HL-60 (cell line): Measurements from ENCODE around the gene CEP170.
A peak's percentile ranks its signal among the peaks of the same experiment; 100 is the strongest.

ENCODE experiments used
- DNase-seq, 2 experiments: peaks; one replicate each; pipeline ENCODE4 v3.0.0-alpha.2; 2010 to 2020; ENCODE audit warnings: low read depth in 1 of 2, low spot score in 1 of 2
- H3K27ac ChIP-seq: fragments of 250-450 bp; sonication (Bioruptor Pico); replicated peaks from 2 replicates; pipeline ENCODE4 v1.5.1; 2020; ENCODE audit warnings: mild to moderate bottlenecking, moderate library complexity
- H3K27me3 ChIP-seq: fragments of 250-450 bp; sonication (Bioruptor Pico); 2 replicates; pipeline ENCODE4 v1.5.1; 2021; ENCODE audit warnings: mild to moderate bottlenecking, moderate library complexity; ENCODE audit not compliant: insufficient read depth, poor library complexity, severe bottlenecking
- H3K4me3 ChIP-seq: replicated peaks from 2 replicates; pipeline ENCODE4 v1.5.1; 2011; ENCODE audit warnings: mild to moderate bottlenecking, control low read depth, low read length; ENCODE audit not compliant: insufficient read depth
- CTCF ChIP-seq: IDR thresholded peaks from one replicate; pipeline ENCODE4 v1.5.1; 2011; ENCODE audit warnings: low read length, control low read depth, inconsistent platforms; ENCODE audit not compliant: insufficient read depth
- GABPA ChIP-seq: IDR thresholded peaks from 2 replicates; pipeline ENCODE4 v1.6.1; 2012; ENCODE audit warnings: low read depth
- POLR2AphosphoS5 ChIP-seq: IDR thresholded peaks from 2 replicates; pipeline ENCODE4 v1.6.1; 2012; ENCODE audit warnings: low read depth
- SPI1 ChIP-seq: IDR thresholded peaks from 2 replicates; pipeline ENCODE4 v1.6.1; 2012; ENCODE audit warnings: low read depth, mild to moderate bottlenecking, borderline replicate concordance
- TF ChIP-seq, protein P1 (sequence below): IDR thresholded peaks from 2 replicates; pipeline ENCODE4 v1.6.1; 2012; ENCODE audit warnings: low read depth; ENCODE audit not compliant: insufficient replicate concordance

CEP170 gene

DNA sequence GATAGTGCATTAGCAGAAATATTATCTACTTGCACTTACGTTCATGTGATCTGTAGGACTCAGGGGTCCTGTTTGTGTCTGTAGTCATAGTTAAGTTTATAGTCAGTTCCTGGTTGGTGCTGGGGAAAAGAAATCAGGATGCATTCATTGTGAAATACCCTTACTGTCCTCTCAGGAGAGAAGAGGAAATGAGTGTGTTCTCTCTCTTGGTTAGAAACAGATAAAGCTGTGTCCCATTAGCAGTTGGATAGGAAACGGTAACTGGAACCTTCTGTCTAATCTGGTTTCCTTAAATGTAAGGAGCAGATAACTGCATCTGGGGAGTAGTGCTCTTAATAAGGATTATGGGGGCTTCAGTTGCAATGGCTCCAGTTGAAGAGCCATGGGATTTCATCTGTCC is 9.6 kb upstream of the CEP170 start:
- H3K4me3 ChIP-seq, result no peak overlapping the region
- peak overlapping the region; percentile 91 for H3K27ac ChIP-seq
- peak; percentile 52 to 68 for DNase-seq
- no peaks in the 10 kb centered on the region for H3K27me3 ChIP-seq
- TF ChIP-seq GABPA, result no peak
- TF ChIP-seq POLR2AphosphoS5, result peak; percentile 24; the same call in 1 of the 2 replicates
- TF ChIP-seq SPI1, result peak; percentile 82; the same call in 1 of the 2 replicates

- DNase-seq, result no peak
- TF ChIP-seq POLR2AphosphoS5, result no peak
- no peak for TF ChIP-seq GABPA
- TF ChIP-seq, protein P1, sequence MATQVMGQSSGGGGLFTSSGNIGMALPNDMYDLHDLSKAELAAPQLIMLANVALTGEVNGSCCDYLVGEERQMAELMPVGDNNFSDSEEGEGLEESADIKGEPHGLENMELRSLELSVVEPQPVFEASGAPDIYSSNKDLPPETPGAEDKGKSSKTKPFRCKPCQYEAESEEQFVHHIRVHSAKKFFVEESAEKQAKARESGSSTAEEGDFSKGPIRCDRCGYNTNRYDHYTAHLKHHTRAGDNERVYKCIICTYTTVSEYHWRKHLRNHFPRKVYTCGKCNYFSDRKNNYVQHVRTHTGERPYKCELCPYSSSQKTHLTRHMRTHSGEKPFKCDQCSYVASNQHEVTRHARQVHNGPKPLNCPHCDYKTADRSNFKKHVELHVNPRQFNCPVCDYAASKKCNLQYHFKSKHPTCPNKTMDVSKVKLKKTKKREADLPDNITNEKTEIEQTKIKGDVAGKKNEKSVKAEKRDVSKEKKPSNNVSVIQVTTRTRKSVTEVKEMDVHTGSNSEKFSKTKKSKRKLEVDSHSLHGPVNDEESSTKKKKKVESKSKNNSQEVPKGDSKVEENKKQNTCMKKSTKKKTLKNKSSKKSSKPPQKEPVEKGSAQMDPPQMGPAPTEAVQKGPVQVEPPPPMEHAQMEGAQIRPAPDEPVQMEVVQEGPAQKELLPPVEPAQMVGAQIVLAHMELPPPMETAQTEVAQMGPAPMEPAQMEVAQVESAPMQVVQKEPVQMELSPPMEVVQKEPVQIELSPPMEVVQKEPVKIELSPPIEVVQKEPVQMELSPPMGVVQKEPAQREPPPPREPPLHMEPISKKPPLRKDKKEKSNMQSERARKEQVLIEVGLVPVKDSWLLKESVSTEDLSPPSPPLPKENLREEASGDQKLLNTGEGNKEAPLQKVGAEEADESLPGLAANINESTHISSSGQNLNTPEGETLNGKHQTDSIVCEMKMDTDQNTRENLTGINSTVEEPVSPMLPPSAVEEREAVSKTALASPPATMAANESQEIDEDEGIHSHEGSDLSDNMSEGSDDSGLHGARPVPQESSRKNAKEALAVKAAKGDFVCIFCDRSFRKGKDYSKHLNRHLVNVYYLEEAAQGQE, result no peak
- no peak for TF ChIP-seq CTCF
- TF ChIP-seq SPI1, result no peak
- H3K27me3 ChIP-seq, result no peaks in the 10 kb centered on the region
- H3K27ac ChIP-seq, result no peak overlapping the region
- H3K4me3 ChIP-seq, result no peak overlapping the region
These were observed 6.3 kb upstream of the CEP170 start for GRCh38 chr1:243261390-243261789.

GRCh38 chr1:243260221-243260880 is 5.3 kb upstream of the CEP170 start:
- no peak for DNase-seq
- H3K4me3 ChIP-seq, result no peak overlapping the region
- H3K27ac ChIP-seq, result peak overlapping the region; percentile 13
- no peaks in the 10 kb centered on the region for H3K27me3 ChIP-seq
- TF ChIP-seq GABPA, result no peak
- no peak for TF ChIP-seq POLR2AphosphoS5

GRCh38 chr1:243258731-243259130 is 3.6 kb upstream of the CEP170 start:
- Histone ChIP-seq H3K27ac (no peak overlapping the region), H3K4me3 (no peak overlapping the region), H3K27me3 (no peaks in the 10 kb centered on the region)
- no peak for DNase-seq
- TF ChIP-seq POLR2AphosphoS5, result no peak
- no peak for TF ChIP-seq SPI1
- TF ChIP-seq, protein P1, result no peak
- TF ChIP-seq CTCF, result no peak
- TF ChIP-seq GABPA, result no peak
